ENCODE data around the gene PTGIS.
"Not testable (repeated sequence)": the region's sequence is repeated elsewhere in the genome, so short reads cannot be mapped to it uniquely, and the experiment has no call there.

Gene PTGIS

DNA sequence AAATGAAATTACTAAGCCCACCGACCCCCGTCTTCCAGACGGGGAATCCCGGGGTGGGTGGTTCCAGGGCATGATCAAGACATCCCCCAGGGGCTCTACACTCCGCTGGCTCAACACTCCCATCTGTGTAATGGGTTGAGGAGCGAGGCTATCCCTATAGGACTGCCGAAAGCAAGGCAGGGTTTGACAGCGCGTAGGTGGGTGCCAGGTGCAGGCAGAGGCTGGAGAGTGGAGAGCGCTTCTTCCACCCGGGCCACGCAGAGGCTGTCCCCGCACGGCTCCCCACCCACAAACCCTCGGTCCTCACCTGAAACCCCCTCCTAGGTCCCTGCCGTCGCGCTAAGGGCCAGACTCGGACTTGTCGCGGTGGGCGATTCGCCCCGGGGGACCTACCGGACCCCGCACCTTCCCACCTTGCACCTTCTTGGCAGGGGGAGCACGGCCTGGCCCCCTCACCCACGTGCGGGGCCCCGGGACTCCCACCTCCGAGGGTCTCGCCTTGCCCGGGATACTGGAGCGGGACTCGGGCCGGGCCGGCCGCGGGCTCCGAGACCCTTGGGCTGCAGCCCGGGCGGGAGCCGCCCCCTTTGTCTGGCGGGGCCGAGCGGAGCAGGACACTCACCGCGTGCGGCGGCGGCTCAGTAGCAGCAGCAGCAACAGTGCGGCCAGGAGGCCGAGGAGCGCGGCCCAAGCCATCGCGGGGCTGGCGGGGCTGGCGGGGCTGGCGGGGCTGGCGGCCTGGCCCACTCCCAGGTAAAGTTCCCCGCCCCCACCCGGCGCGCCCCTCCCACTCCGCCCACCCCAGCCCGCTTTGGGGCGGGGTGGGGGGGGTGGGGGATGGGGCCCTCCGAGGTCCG lies at the start of gene PTGIS:
PTGIS (minus strand) TSS at position 717 of the 857 bp plus-strand sequence; CDS start at position 696, 21 bp downstream.
- no peak for DNase-seq

DNA sequence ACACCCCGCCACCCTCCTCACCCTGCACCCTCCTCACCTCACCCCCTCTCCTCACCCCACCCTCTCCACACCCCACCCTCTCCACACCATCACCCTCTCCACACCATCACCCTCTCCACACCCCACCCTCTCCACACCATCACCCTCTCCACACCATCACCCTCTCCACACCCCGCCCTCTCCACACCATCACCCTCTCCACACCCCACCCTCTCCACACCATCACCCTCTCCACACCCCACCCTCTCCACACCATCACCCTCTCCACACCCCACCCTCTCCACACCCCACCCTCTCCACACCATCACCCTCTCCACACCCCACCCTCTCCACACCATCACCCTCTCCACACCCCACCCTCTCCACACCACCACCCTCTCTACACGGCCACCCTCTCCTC lies 49.5 kb upstream of the PTGIS start:
- not testable (repeated sequence) for DNase-seq

DNA sequence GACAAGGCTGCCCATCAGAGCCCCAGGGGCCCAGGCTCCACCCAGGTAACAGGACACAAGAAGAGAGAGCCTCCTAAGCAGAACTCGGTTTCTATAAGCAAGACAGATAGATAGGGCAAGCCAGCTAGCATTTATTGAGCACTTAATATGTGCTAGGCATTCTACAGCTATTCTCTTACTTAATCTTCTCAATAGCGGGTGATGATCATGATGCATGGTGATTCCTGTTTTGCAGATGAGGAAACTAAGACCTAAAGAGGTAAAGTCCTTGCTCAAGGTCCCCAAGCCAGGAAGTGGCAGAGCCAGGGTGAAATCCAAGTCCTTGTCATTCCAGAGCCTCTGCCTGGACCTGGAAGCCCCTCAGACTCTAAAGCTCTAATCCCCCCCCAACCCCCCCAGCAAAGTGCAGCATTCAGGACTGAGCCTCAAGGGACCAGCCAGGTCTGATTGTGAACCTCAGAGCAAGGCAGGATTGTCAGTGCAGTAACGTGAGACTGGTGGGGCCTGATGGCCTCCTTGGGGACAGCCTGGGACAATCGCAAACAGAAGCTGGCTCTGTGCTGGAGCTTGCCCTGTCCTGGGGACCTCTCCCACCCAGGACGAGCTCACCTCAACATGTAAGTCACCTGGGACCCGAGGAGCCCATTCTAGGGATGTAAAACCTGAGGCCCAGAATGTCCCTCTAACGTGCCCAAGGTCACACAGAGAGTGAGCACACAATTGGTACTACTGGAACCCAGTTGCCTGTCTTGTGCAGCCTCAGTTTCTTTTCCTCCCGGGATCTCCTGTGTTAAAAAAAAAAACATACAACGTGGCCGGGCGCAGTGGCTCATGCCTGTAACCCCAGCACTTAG lies 48.4 kb upstream of the PTGIS start:
- no peak for DNase-seq

DNA sequence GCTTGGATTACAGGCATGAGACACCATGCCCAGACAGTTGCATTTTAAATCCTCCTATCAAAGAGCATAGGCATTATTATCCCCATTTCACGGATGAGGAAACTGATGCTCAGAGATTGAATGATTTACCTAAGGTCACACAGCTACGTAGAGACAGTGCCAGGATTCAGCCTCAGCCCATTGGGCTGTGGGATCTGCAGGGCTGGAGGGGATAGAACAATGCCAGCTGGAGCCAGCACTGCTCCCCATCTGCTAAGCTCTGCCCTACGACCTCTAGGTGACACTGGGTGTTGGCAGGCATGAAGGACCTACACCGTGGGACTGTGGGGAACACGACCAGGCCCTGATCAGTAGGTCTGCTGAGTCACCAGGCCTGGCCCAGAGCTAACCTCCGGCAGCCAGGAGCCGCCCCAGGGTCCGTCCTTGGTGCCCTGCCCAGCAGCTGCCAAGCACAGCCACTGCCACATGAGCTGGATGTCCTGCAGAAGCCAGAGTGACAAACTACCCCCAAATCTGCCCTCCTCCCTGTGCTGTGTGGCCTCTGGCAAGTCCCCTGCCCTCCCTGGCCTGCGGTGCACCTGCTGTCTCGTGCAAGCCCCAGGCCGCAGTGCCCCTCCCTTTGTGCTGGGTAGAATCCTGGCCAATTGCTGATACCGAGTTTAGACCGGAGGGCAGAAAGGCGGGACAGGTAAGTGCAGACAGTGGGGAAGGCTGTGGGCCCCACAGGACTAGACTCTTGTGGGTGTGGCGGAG lies 47.6 kb upstream of the PTGIS start:
- DNase-seq = no peak

DNA sequence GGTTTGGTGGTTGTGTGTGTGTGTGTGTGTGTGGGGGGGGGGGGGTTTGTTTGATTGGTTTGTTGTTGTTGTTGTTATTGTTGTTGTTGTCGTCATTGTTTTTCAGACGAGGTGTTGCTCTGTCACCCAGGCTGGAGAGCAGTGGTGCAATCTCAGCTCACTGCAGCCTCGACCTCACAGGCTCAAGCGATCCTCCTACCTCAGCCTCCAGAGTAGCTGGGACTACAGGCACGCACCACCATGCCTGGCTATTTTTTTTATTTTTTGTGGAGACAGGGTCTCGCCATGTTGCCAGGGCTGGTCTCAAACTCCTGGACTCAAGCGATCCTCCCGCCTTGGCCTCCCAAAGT lies 47.1 kb upstream of the PTGIS start:
- DNase-seq = not testable (repeated sequence)

DNA sequence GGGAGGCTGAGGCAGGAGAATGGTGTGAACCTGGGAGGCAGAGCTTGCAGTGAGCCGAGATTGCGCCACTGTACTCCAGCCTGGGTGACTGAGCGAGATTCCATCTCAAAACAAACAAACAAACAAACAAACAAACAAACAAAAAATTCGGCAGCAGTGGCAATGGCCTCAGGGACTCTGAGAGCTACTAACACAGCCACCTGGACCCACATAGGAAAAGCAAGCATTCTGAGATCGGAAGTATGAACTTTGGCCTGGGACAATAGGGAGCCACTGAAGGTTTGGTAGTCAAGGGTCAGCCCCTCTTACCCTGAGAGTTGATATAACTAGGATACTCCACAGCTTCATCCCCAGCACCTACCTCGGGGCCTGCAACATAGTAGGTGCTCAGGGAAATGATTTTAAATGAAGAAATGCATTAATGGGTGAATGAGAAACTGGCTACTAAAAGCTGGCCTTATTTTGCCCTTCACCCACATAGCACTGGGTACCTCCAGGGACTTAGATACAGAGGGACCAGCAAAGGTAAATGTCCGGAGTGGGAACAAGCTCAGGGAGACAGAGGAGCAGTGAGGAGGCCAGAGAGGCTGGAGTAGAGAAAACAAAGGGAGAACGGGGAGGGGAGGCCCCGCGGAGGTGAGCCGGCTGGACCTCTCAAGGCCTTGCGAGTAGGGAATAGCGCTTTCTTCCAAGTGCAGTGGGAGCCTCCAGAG lies 46.6 kb upstream of the PTGIS start:
- no peak for DNase-seq

DNA sequence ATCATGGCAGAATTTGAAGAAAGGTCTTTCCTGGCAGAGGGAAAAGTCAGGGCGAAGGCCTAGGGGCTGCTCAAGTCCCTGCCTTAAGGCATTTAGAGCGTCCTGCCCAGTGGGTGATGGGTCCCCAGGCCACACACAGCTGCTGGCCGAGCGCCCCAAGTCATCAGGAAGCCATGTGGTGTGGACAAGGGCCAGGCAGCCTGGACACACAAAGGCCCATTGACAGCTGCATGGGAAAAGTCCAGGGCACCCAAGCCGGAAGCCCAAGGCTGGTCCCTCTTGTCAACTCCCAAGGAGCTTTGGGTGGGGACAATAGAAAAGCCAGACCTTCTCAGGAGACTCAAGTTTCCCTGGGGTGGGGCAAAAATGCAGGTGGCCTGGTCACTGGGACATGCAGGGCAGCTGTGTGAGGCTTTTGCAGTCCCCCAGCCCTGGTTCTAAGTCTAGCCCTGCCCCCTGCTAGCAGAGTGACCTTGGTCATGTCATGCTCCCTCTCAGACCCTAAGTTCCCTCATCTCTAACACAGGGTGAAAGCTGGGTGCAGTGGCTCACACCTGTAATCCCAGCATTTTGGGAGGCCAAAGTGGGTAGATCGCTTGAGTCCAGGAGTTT lies 44.3 kb upstream of the PTGIS start:
- DNase-seq = no peak

DNA sequence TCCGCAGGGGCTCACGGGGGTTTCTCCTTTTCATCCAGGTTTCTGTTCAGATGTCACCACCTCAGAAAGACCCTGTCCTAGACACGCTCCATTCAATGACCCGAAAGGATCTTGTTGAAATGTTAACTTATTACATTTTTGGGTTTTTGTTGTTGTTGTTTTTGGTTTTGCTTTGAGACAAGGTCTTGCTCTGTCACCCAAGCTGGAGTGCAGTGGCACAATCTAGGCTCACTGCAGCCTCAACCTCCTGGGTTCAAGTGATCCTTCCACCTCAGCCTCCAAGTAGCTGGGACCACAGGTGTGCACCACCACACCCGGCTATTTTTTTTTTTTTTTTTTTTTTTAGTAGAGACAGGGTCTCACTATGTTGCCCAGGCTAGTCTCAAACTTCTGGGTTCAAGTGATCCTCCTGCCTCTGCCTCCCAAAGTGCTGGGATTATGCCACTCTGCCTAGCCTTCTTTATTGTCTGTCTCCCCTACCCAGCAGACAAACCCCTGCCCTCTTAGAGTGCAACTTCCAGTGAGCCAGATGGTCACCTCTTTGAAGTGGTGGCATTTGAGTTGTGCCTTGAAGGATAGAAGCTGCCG lies 43.7 kb upstream of the PTGIS start:
- not testable (repeated sequence) for DNase-seq

DNA sequence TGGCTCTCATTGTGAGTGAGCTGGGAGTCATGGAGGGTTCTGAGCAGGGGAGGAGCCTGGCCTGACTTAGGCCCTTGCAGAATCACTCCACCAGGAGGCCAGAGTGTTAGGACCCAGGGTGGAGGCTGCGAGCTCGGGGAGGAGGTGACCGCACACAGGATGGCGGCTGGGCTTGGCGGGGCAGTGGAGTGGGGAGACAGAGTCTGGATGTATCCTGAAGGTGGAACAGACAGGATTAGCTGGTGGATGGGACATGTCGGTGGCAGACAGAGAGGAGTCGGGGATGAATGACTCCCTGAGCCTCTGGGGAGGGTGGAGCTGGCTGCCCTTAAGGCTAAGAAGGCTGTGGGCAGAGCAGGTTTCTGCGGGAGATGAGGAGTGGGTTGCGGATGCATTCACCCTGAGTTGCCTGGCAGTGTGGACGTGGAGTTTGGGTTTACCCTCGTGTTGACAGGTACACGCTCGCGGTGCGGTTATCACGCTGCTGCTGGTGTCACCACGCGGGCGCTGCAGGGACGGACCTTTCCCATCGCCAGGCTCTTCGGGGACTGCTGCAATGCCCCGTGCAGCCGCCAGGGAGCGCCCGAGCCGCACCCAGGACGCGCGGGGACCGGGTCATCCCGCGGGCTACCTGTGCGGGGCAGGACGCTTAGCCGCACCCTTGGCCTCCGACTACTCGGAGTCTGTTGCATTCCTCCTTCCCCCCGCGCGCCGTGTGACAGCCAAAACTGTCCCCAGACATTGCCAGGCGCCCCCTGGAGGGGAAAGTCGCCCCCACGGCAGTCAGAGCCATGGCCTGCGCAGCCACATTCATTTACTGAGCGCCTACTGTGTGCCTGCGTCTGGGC lies 43.0 kb upstream of the PTGIS start:
- DNase-seq = peak; percentile 51

DNA sequence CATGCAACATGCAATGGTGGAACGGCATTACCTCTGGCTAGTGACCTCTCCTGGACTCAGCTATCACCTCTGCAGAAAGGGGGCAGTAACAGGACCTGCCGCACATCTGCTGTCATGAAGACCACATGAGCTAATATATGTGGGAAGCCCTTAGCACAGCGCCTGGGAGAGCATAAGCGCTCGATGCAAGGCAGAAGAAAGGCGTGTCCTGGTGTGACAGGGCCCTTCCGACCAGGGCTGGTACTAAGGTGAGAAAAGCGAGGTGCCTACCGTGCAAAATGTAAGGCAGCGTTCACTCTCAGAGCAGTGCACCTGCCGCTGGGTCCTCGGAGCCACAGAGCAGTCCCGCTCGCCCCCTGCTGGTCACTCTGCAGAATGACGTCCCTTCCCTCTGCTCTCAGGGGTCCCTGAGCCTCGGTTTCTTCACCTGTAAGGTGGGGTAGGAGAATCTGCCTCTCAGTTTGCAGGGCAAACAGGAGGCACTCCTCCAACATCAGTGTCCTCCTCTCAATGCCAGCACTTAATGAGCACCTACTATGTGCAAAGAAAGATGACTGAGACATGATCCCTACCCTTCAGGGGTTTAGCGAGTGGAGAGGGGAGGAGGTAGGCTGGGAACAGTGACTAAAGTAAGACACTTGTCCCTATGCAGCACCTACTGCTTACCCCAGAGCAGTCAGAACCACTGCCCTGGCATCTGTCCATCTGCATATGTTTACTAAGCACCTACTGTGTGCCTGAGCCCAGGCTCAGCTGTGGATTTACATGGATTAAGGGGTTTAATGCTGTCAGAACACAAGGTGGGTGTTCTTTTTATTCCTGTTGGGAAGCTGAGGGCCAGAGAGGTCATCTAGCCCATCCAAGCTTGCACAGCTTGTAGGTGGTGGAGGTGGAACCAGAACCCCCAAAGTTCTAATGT lies 41.1 kb upstream of the PTGIS start:
- DNase-seq = peak; percentile 57

DNA sequence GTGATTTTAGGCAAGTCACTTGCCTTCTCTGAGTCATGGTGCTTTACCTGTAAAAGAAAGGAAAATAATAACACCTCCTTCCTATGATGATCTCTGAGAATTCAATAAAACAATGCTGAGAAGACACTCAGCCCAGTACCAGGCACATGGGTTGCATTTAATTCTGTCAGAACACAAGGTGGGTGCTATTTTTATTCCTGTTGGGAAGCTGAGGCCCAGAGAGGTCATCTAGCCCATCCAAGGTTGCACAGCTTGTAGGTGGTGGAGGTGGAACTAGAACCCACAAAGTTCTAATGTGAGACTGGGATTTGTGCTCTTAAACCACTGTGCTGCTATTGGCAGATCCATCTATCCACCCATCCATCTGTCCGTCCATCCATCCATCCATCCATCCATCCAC lies 39.6 kb upstream of the PTGIS start:
- DNase-seq = no peak

DNA sequence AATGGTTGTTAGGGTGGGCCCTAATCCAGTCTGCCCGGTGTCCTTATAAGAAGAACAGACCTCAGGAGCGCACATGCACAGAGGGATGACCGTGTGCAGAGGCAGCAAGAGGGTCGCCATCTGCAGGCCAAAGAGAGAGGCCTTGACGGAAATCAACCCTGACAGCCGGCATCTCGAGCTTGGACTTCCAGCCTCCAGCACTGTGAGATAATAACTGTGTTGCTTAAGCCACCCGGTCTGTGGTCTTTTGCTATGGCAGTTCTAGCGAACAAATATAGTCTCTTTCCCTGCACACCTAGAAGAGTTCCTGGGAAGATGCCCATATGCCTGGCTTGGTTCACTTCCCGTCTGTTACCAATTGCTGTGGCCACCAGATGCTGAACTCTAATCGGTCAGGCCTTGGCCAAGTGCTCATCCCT lies 35.3 kb upstream of the PTGIS start:
- no peak for DNase-seq

DNA sequence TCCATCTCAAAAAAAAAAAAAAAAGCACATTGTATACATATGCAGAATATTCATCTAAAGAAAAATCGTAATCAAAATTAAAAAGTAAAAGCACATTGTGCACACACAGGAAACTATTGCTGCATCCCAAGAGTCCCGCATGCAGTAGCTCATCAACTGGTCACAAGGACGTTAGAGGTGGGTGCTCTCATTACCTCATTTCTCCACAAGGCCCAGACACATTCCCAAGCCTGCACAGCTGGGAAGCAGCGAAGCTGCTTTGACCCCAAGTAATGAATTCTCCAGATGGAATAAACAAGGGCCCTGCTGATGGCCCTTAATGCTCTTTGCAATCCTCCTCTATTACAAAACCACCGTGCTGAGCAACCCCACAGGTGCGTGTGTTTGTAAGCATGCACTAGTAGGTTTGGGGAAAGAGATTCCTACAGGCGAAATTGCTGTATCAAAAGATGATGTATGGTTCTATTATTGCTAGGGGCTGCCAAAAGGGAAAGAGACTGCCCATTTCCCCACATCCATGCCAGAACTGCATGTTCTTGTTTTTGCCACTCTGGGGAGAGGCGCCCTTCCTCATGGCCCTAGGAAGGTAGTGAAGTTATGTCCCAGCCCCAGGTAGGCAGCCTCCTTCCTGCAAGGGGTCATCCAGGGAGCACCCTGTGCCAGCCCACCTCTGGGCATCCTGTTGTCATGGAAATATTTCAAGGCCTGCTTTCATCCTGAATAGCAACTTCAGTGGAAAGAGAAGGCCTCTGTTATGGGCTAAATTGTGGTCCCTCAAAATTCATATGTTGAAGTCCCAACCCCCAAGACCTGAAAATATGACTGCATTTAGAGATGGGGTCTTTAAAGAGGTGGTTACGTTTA lies 34.6 kb upstream of the PTGIS start:
- DNase-seq = no peak

DNA sequence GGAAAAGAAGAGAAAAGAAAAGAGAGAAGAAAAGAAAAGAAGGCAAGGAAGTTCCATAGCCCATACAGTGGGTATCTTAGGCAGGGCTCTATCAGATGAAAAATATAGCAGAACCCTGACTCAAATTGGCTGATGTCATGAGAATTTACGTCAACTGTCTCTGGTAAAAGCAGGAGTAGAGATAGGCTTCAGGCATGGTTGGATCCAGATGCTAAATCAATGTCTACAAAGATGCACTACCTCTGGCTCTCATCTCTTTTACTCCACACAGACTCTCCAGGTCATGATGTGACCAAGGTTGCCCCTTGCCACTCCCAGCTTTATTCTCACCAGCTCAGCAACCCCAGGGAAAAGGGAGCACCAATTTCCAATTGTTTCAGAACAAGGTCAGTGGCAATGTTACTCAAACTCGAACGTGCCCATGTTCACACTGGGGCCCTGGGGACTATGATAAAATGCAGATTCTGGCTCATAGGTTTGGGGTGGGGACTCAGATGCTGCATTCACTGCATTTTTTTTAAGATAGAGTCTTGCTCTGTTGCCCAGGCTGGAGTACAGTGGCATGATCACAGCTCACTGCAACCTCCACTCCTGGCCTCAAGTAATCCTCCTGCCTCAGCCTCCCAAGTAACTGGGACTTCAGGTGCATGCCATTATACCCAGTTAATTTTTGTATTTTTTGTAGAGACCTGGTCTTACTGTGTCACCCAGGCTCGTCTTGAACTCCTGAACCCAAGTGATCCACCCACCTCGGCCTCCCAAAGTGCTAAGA lies 33.4 kb upstream of the PTGIS start:
- DNase-seq = no peak

DNA sequence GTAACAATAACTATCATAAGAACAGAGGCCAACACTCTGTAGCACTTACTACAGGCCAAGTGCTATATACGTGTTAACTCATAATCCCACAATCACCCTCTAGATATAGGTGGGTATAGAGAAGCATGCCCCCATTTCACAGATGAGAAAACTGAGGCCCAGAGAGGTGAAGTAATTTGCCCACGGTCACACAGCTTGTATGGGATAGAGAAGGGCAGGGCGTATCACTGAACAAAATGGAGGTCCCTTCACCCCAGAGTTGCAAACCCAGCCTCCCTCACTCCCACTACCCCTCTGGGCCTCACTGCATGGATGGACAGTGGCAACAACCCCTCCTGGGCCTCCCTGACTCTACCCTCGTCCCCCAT lies 31.8 kb upstream of the PTGIS start:
- DNase-seq = no peak

DNA sequence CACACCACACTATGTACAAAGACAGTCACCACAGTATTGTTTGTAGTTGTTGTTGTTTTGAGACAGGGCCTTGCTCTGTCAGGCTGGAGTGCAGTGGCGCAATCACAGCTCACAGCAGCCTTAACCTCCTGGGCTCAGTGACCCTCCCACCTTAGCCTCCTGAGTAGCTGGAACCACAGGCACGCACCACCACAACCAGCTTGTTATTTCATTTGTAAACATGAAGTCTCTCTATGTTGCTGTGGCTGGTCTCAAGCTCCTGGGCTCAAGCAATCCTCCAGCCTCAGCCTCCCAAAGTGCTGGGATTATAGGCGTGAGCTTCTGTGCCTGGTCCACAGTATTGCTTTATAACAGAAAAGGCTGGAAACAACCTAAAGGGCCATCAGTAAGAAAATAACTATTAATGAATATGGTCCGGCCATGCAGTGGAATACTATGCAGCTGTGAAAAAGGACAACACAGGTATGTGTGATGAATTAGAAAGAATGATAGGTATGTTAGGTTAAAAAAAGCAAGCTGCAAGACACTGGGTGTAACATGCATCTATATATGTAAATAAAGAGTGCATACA lies 30.0 kb upstream of the PTGIS start:
- no peak for DNase-seq

DNA sequence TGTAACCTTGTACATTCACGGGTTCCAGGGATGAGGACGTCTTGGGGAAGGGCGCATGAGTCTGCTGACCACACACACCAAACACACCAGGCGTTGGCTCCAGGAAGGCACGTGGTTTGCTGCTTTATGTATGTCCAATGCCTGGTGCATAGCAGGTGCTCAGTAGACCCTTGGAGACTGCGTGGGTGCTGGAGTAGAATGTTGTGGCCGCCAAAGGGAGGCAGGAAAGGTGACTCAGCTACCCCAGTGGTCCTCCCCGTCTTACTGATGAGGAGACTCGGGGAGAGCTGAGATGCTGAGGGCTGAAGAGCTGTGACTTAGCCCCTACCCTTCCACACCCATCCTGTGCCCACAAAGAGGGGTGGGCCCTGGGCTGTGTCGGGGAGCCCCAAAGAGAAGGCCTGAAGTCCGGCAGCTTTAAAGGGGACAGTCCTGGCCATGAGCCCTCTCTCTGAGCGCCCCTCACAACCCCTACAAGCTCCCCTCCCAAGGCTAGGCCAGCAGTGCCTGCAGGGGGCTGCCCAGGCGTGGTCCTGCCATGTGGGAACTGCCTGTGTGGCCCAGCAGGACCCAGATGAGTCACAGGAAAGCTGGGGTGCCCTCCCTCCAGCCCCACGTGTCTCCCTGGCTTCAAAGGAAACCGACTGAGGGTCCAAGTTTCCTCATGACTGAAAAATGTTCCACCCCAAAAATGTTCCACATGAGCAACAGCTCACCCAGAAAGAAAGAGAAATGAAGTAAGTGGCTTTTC lies 28.0 kb upstream of the PTGIS start:
- DNase-seq = no peak
